SK-N-MC (cell line): ENCODE data around the gene RPL14.

Experiments
- DNase-seq: peaks from one replicate; pipeline ENCODE4 v3.0.0-alpha.2; 2011; ENCODE audit warnings: low read depth, low spot score
- H3K27ac ChIP-seq: fragments of 200-600 bp; sonication (generic); 2 replicates; pipeline ENCODE4 v1.5.1; 2016; ENCODE audit warnings: mixed run types
- H3K36me3 ChIP-seq: fragments of 200-600 bp; sonication (generic); 2 replicates; pipeline ENCODE4 v1.6.1; 2017; ENCODE audit warnings: antibody characterized with exemption, low read length, mixed read lengths; ENCODE audit not compliant: insufficient read depth
- H3K4me3 ChIP-seq: fragments of 200-600 bp; sonication (generic); 2 replicates; pipeline ENCODE4 v1.5.1; 2016
- H3K9ac ChIP-seq: fragments of 200-600 bp; sonication (generic); 2 replicates; pipeline ENCODE4 v1.8.0; 2017; ENCODE audit warnings: mixed run types, mixed read lengths; ENCODE audit not compliant: insufficient read length
- H3K9me3 ChIP-seq: fragments of 200-600 bp; sonication (generic); 2 replicates; pipeline ENCODE4 v1.6.1; 2017; ENCODE audit warnings: low read depth, mild to moderate bottlenecking, antibody characterized with exemption, low read length, moderate library complexity, mixed read lengths
- EZH2 ChIP-seq: fragments of 200-600 bp; sonication (generic); IDR thresholded peaks from one replicate; pipeline ENCODE4 v1.6.1; 2017; ENCODE audit warnings: antibody characterized with exemption
- FOXP2 ChIP-seq: optimal IDR thresholded peaks from 2 replicates; pipeline ENCODE3; 2011; ENCODE audit warnings: mild to moderate bottlenecking, moderate library complexity; ENCODE audit not compliant: insufficient read depth; ENCODE audit errors: extremely low read length, control extremely low read depth
- POLR2AphosphoS5 ChIP-seq: IDR thresholded peaks from 2 replicates; pipeline ENCODE4 v1.6.1; 2012; ENCODE audit warnings: mild to moderate bottlenecking, low read depth, low read length, borderline replicate concordance

RPL14 gene

GRCh38 chr3:40468018-40468417 is 10.9 kb downstream of the RPL14 start:
- Histone ChIP-seq H3K36me3 (peaks cover 15% of the 10 kb centered on the region), H3K27ac (no peak overlapping the region), H3K9ac (no peak overlapping the region), H3K9me3 (no peaks in the 10 kb centered on the region), H3K4me3 (no peak overlapping the region)
- DNase-seq = no peak
- TF ChIP-seq FOXP2 = no peak
- TF ChIP-seq POLR2AphosphoS5 = no peak

DNA sequence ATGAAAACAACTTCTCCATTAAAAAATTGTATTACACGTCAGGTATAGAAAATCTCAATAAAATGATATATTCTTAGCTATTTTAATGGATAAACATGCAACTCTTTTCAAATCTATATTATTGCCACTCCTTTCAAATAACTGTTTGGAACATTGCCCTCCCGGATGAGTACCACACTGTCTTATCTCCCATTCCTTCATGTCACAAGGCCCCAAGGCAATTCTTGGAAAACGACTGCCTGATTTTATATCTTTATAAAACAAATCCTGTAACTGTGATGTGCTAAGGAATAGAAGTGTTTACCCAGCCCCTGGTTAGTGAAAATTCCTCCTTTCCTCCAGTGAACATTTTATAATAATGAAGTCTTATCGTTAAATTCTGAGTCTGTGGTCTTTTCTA is 13.6 kb downstream of the RPL14 start:
- TF ChIP-seq EZH2 (no peak), FOXP2 (no peak), POLR2AphosphoS5 (no peak)
- Histone ChIP-seq H3K27ac (no peak overlapping the region), H3K4me3 (no peak overlapping the region)

DNA sequence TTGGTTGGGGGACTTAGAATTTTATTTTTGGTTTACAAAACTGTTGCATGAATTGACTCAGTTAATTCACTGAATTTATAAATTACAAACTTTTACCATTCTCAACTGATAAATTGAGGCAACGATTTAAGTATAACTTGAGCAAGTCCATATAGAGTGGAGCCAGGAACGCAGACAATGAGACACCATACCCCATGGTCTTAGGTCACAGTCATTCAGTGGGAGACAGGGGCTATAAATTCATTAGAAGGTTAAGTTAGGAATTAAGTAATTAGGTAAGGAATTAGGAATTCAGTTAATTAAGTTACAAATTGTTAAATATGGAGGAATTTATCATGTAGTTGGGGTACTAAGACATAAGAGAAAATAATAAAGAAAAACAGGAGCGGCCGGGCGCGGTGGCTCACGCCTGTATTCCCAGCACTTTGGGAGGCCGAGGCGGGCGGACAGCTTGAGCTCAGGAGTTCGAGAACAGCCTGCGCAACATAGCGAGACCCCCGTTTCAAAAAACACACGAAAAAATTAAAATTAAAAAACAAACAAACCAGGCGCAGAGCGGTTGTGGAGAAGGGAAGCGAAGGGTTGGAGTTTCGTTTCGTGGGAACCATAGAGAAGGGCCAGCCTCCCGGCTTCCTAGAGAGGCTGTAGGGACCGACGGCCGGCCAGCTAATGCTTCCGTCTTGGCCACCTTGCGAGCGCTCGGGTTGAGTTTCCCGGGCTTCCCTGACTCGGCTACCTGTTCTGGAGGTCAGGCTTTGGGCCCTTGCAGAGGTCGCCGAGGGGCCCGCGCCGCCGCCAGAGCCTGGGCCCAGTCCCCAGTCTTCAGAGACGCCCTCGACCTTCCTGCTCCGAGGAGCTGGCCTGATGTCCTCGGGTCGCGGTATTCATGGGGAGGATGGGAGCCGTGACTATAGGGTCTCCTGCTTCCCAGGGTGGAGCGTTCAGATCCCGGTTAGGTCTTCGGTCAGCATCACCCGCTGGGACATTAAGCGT is 19.6 kb downstream of the RPL14 start, which contains the start of gene ZNF619:
TSS of gene ZNF619 (plus strand) at position 645 of the 993 bp plus-strand sequence. CDS start 858 bp downstream, outside the sequence.
- Histone ChIP-seq H3K9me3 (no peaks in the 10 kb centered on the region), H3K9ac (no peak within 1 kb of the TSS), H3K36me3 (no peaks in the 10 kb centered on the region), H3K4me3 (no peak within 1 kb of the TSS), H3K27ac (no peak within 1 kb of the TSS)
- no peak for DNase-seq
- TF ChIP-seq EZH2 = no peak

More for the DNA sequence above, 13.6 kb downstream of the RPL14 start:
- Histone ChIP-seq H3K9ac (no peak overlapping the region), H3K36me3 (no peaks in the 10 kb centered on the region), H3K9me3 (no peaks in the 10 kb centered on the region)
- no peak for DNase-seq

DNA sequence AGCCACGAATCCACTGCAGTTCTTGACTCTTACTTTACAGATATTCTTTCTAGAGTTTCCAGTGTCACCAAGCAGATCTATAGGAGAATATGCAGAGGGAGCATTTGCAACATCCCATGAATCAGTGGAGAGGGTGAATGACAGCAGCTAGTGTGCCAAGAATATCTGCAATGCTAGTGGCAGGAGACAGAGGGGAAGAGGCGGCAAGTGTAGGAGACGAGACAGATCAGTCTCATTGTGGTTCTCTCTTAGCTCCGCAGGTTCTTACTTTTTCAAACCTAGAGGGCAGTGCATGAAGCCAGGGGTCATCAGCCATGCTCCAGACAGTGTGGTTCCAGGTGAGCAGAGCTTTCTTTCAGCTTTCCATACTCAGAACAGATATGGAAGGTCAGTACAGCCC is 20.5 kb downstream of the RPL14 start:
- TF ChIP-seq FOXP2 = no peak
- no peak for TF ChIP-seq EZH2
- TF ChIP-seq POLR2AphosphoS5 = no peak
- Histone ChIP-seq H3K36me3 (no peaks in the 10 kb centered on the region), H3K9ac (no peak overlapping the region), H3K27ac (no peak overlapping the region), H3K9me3 (no peaks in the 10 kb centered on the region), H3K4me3 (no peak overlapping the region)
- no peak for DNase-seq

- no peak for DNase-seq
- H3K4me3 ChIP-seq = no peak overlapping the region
- H3K27ac ChIP-seq = no peak overlapping the region
- TF ChIP-seq EZH2 = no peak
- TF ChIP-seq FOXP2 = no peak
- no peak for TF ChIP-seq POLR2AphosphoS5
- H3K36me3 ChIP-seq = no peaks in the 10 kb centered on the region
- no peaks in the 10 kb centered on the region for H3K9me3 ChIP-seq
- H3K9ac ChIP-seq = no peak overlapping the region
Observed at GRCh38 chr3:40487172-40487571, 30.0 kb downstream of the RPL14 start.

GRCh38 chr3:40490916-40491315 is 33.8 kb downstream of the RPL14 start:
- DNase-seq = no peak
- Histone ChIP-seq H3K36me3 (no peaks in the 10 kb centered on the region), H3K9ac (no peak overlapping the region), H3K27ac (no peak overlapping the region), H3K4me3 (no peak overlapping the region), H3K9me3 (no peaks in the 10 kb centered on the region)
- no peak for TF ChIP-seq POLR2AphosphoS5
- no peak for TF ChIP-seq FOXP2
- TF ChIP-seq EZH2 = no peak

DNA sequence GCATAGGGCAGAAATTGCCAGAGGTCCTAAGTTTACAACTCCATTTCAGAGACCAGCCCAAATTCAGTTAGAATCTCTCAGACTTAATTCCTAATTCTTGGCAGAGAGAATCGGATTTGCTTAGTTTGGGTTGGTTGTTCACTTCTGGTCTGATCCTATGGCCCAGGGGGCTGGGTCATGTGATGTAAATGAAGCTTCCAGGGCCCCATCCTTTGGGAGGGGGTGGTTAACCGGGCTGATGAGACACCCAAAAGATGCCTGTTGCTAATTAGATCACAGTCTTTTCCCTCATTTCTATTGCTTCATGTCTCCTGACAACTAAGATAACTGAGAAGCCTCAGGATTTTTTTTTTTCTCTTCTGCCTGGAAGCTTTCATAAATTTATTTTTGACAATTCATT is 37.6 kb downstream of the RPL14 start:
- Histone ChIP-seq H3K4me3 (no peak overlapping the region), H3K36me3 (no peaks in the 10 kb centered on the region), H3K27ac (no peak overlapping the region), H3K9ac (no peak overlapping the region), H3K9me3 (no peaks in the 10 kb centered on the region)
- TF ChIP-seq EZH2 = no peak
- TF ChIP-seq FOXP2 = no peak
- no peak for TF ChIP-seq POLR2AphosphoS5
- DNase-seq = no peak

GRCh38 chr3:40497288-40497687 is 40.1 kb downstream of the RPL14 start:
- Histone ChIP-seq H3K27ac (no peak overlapping the region), H3K4me3 (no peak overlapping the region)

More at GRCh38 chr3:40497288-40497687, 40.1 kb downstream of the RPL14 start:
- Histone ChIP-seq H3K36me3 (no peaks in the 10 kb centered on the region), H3K9ac (no peak overlapping the region), H3K9me3 (no peaks in the 10 kb centered on the region)
- no peak for DNase-seq
- TF ChIP-seq POLR2AphosphoS5 (no peak), EZH2 (no peak), FOXP2 (no peak)
